WI38 (cell line): ENCODE data around the gene SETD3.

ENCODE experiments used
- H3K4me3 ChIP-seq: 2 replicates; pipeline ENCODE4 v1.5.1; 2011; ENCODE audit warnings: low read depth, mild to moderate bottlenecking, control low read depth, low read length
- CTCF ChIP-seq: IDR thresholded peaks from 2 replicates; pipeline ENCODE4 v1.5.1; 2012; ENCODE audit warnings: low read depth, mild to moderate bottlenecking, control low read depth, low read length

The SETD3 gene

GRCh38 chr14:99515301-99516155 is 34.9 kb upstream of the SETD3 start:
- TF ChIP-seq CTCF = no peak
- H3K4me3 ChIP-seq = no peak overlapping the region

- H3K4me3 ChIP-seq = no peak overlapping the region
- no peak for TF ChIP-seq CTCF
These were observed 34.1 kb upstream of the SETD3 start for GRCh38 chr14:99514552-99515300.

GRCh38 chr14:99513946-99514551 is 33.4 kb upstream of the SETD3 start:
- no peak overlapping the region for H3K4me3 ChIP-seq
- TF ChIP-seq CTCF = no peak

- no peak overlapping the region for H3K4me3 ChIP-seq
- no peak for TF ChIP-seq CTCF
These were observed 32.6 kb upstream of the SETD3 start for GRCh38 chr14:99513183-99513694.

GRCh38 chr14:99512571-99513182 is 32.0 kb upstream of the SETD3 start:
- no peak overlapping the region for H3K4me3 ChIP-seq
- TF ChIP-seq CTCF = no peak

GRCh38 chr14:99512110-99512449 is 31.4 kb upstream of the SETD3 start:
- no peak overlapping the region for H3K4me3 ChIP-seq
- no peak for TF ChIP-seq CTCF
